ENCODE results near the gene HAUS3.

The HAUS3 gene

DNA sequence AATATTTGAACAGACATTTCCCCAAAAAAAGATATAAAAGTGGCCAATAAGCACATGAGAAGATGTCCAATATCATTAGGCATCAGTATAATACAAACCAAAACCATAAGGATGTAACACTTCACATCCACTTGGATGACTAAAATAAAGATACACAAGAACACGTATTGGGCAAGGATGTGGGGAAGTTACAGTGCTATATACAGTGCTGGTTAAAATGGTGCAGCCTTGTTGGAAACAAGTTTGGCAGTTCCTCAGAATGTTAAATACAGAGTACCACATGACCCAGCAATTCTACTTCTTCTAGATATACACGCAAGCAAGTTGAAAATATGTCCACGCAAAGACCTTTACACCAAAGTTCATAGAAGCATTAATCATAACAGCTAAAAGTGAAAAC lies 58.9 kb downstream of the HAUS3 start:
- Histone ChIP-seq H3K4me2 (ENCODE audit: insufficient read depth, low read length) (no peak overlapping the region), H3K79me2 (ENCODE audit: insufficient read depth, low read length) (no peaks in the 10 kb centered on the region), H3K9ac (ENCODE audit: low read depth, low read length) (no peak overlapping the region), H3K4me3 (ENCODE audit: low read depth in 1 of 2, low read length in 2 of 2) (no peak overlapping the region), H4K20me1 (ENCODE audit: insufficient read depth, low read length) (no peaks in the 10 kb centered on the region), H3K36me3 (ENCODE audit: insufficient read depth, low read length) (no peaks in the 10 kb centered on the region), H3K9me3 (ENCODE audit: insufficient read depth, low read length, severe bottlenecking) (peaks cover 5% of the 10 kb centered on the region), H2AFZ (ENCODE audit: low read depth, low read length) (no peak overlapping the region), H3K4me1 (ENCODE audit: insufficient read depth, low read length) (no peaks in the 10 kb centered on the region), H3K27ac (ENCODE audit: low read length) (no peak overlapping the region), H3K27me3 (ENCODE audit: insufficient read depth, low read length, poor library complexity) (no peaks in the 10 kb centered on the region)
- ATAC-seq (ENCODE audit: insufficient read depth, low read depth): no peak
- TF ChIP-seq, protein P1, sequence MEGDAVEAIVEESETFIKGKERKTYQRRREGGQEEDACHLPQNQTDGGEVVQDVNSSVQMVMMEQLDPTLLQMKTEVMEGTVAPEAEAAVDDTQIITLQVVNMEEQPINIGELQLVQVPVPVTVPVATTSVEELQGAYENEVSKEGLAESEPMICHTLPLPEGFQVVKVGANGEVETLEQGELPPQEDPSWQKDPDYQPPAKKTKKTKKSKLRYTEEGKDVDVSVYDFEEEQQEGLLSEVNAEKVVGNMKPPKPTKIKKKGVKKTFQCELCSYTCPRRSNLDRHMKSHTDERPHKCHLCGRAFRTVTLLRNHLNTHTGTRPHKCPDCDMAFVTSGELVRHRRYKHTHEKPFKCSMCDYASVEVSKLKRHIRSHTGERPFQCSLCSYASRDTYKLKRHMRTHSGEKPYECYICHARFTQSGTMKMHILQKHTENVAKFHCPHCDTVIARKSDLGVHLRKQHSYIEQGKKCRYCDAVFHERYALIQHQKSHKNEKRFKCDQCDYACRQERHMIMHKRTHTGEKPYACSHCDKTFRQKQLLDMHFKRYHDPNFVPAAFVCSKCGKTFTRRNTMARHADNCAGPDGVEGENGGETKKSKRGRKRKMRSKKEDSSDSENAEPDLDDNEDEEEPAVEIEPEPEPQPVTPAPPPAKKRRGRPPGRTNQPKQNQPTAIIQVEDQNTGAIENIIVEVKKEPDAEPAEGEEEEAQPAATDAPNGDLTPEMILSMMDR (IDR thresholded peaks at IDR 0.05; ENCODE audit: borderline replicate concordance, extremely low read depth, low read length, poor library complexity, severe bottlenecking): no peak
- TF ChIP-seq EZH2 (IDR thresholded peaks at IDR 0.05; ENCODE audit: borderline replicate concordance, low read depth, low read length, severe bottlenecking): no peak
- DNase-seq: no peak

DNA sequence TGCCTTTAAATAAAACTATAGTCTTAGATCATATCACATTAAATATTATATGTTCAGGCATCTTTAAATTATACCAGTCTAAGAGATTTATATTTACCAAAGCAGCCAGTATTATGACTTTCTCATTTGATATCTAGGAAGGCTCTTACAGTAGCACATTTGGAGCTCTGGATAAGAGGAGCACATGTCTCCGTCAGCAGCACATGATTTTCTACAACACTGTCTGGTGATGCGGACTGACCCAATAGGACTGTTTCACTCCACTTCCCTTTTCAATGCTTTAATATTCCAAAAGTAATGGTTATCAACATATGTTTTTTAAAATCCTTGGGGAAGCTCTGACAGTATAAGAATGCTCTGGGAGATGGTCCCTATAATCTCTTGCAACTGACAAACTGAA lies 61.5 kb downstream of the HAUS3 start:
- peaks cover 5% of the 10 kb centered on the region for H3K9me3 ChIP-seq (ENCODE audit: insufficient read depth, low read length, severe bottlenecking)
- no peaks in the 10 kb centered on the region for H3K36me3 ChIP-seq (ENCODE audit: insufficient read depth, low read length)
- H3K27me3 ChIP-seq (ENCODE audit: insufficient read depth, low read length, poor library complexity): no peaks in the 10 kb centered on the region
- no peak overlapping the region for H2AFZ ChIP-seq (ENCODE audit: low read depth, low read length)
- TF ChIP-seq, protein P1 (IDR thresholded peaks at IDR 0.05; ENCODE audit: borderline replicate concordance, extremely low read depth, low read length, poor library complexity, severe bottlenecking): no peak
- no peak overlapping the region for H3K4me2 ChIP-seq (ENCODE audit: insufficient read depth, low read length)
- H3K79me2 ChIP-seq (ENCODE audit: insufficient read depth, low read length): no peaks in the 10 kb centered on the region
- H4K20me1 ChIP-seq (ENCODE audit: insufficient read depth, low read length): no peaks in the 10 kb centered on the region
- peaks cover 22% of the 10 kb centered on the region for H3K4me1 ChIP-seq (ENCODE audit: insufficient read depth, low read length)
- ATAC-seq (ENCODE audit: insufficient read depth, low read depth) (no peak), DNase-seq (no peak)
- H3K27ac ChIP-seq (ENCODE audit: low read length): no peak overlapping the region
- H3K4me3 ChIP-seq (ENCODE audit: low read depth in 1 of 2, low read length in 2 of 2): no peak overlapping the region
- no peak overlapping the region for H3K9ac ChIP-seq (ENCODE audit: low read depth, low read length)

DNA sequence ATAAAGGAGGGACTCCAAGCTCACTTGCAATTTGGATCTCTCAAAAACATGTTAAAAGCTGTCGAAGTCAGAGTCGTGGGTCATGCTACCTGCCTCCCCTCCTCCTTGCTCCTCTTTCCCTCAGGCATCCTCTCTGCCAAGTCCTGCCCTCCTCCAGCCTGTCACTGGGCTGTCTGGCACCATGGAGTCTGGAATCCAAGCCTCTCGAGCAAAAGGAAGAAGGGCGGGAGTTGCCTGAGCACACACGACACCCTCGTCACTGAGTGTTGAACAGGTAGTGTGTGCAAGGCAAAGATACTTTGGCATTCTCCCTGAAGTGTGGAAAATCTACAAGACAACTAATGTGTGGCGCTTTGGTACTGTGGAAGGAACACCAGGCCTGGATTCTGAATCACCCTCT lies 62.2 kb downstream of the HAUS3 start:
- Histone ChIP-seq H3K4me2 (ENCODE audit: insufficient read depth, low read length) (no peak overlapping the region), H3K9ac (ENCODE audit: low read depth, low read length) (no peak overlapping the region), H3K79me2 (ENCODE audit: insufficient read depth, low read length) (no peaks in the 10 kb centered on the region), H3K4me1 (ENCODE audit: insufficient read depth, low read length) (peaks cover 27% of the 10 kb centered on the region), H4K20me1 (ENCODE audit: insufficient read depth, low read length) (no peaks in the 10 kb centered on the region), H2AFZ (ENCODE audit: low read depth, low read length) (no peak overlapping the region), H3K27ac (ENCODE audit: low read length) (no peak overlapping the region), H3K9me3 (ENCODE audit: insufficient read depth, low read length, severe bottlenecking) (peaks cover 5% of the 10 kb centered on the region), H3K4me3 (ENCODE audit: low read depth in 1 of 2, low read length in 2 of 2) (no peak overlapping the region), H3K27me3 (ENCODE audit: insufficient read depth, low read length, poor library complexity) (no peaks in the 10 kb centered on the region), H3K36me3 (ENCODE audit: insufficient read depth, low read length) (no peaks in the 10 kb centered on the region)
- DNase-seq (no peak), ATAC-seq (ENCODE audit: insufficient read depth, low read depth) (no peak)
- no peak for TF ChIP-seq EZH2 (IDR thresholded peaks at IDR 0.05; ENCODE audit: borderline replicate concordance, low read depth, low read length, severe bottlenecking)
- TF ChIP-seq, protein P1 (IDR thresholded peaks at IDR 0.05; ENCODE audit: borderline replicate concordance, extremely low read depth, low read length, poor library complexity, severe bottlenecking): no peak

DNA sequence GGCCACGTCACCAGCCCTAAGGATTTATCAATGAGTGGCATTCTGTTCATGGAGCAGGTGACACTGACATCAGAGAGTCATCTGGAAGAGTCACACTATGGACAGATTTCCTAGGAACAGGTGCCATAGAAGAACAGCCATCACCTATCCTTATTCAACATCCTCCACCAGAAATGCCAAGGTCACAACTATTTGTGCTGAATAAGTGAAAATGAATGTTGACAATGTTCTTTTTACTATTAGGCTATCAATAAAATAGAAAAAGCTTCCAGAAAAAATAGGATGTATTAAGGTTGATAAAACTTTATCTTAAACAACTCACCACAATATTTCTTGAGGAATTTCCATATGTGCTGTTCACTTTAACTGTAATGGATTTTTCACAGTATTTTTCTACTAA lies 62.9 kb downstream of the HAUS3 start:
- Histone ChIP-seq H3K79me2 (ENCODE audit: insufficient read depth, low read length) (no peaks in the 10 kb centered on the region), H3K9me3 (ENCODE audit: insufficient read depth, low read length, severe bottlenecking) (peaks cover 5% of the 10 kb centered on the region), H3K27me3 (ENCODE audit: insufficient read depth, low read length, poor library complexity) (no peaks in the 10 kb centered on the region), H3K4me2 (ENCODE audit: insufficient read depth, low read length) (no peak overlapping the region), H3K27ac (ENCODE audit: low read length) (no peak overlapping the region), H3K9ac (ENCODE audit: low read depth, low read length) (no peak overlapping the region), H2AFZ (ENCODE audit: low read depth, low read length) (no peak overlapping the region), H3K36me3 (ENCODE audit: insufficient read depth, low read length) (no peaks in the 10 kb centered on the region), H3K4me1 (ENCODE audit: insufficient read depth, low read length) (peaks cover 27% of the 10 kb centered on the region), H4K20me1 (ENCODE audit: insufficient read depth, low read length) (no peaks in the 10 kb centered on the region), H3K4me3 (ENCODE audit: low read depth in 1 of 2, low read length in 2 of 2) (no peak overlapping the region)
- ATAC-seq (ENCODE audit: insufficient read depth, low read depth): no peak
- TF ChIP-seq EZH2 (IDR thresholded peaks at IDR 0.05; ENCODE audit: borderline replicate concordance, low read depth, low read length, severe bottlenecking): no peak
- TF ChIP-seq, protein P1 (IDR thresholded peaks at IDR 0.05; ENCODE audit: borderline replicate concordance, extremely low read depth, low read length, poor library complexity, severe bottlenecking): no peak
- no peak for DNase-seq
